H1 (cell line): ENCODE data around the gene TMA7. TPM values are rescaled to one million over a fixed set of nuclear protein-coding genes. Genes with fewer than 3 reads are reported as not detected.

Source experiments
- CTCF ChIA-PET: fragments of 300-600 bp; sonication (Branson Sonifier 250); formaldehyde crosslinking; loops from one replicate; lab custom pipeline; 2021; ENCODE audit not compliant: partially characterized antibody; lab: Charles Lee
- POLR2A ChIA-PET: fragments of 300-600 bp; sonication (Branson Sonifier 250); formaldehyde crosslinking; loops from one replicate; lab custom pipeline; 2021; ENCODE audit warnings: inconsistent platforms; ENCODE audit not compliant: partially characterized antibody; lab: Charles Lee
- DNase-seq, 2 experiments: peaks; one replicate each; pipeline versions ENCODE4 v3.0.0 to v3.0.0-alpha.2; 2010 to 2022; ENCODE audit warnings: low spot score in 2 of 2, low read depth in 1 of 2, mixed read lengths in 1 of 2
- FAIRE-seq: peaks from 2 replicates; lab custom pipeline; 2011; peaks lifted over from hg19 to GRCh38; lab: Jason Lieb, UNC
- H2AFZ ChIP-seq: 2 replicates; pipeline ENCODE4 v1.8.1; 2012; ENCODE audit warnings: low read length, inconsistent platforms
- H2AK5ac ChIP-seq: 2 replicates; pipeline ENCODE4 v1.6.1; 2013; ENCODE audit warnings: low read depth, low read length
- H2BK120ac ChIP-seq: replicated peaks from 2 replicates; pipeline ENCODE3; 2013; ENCODE audit warnings: low read depth, low read length, inconsistent platforms
- H2BK12ac ChIP-seq: 2 replicates; pipeline ENCODE4 v1.6.1; 2013; ENCODE audit warnings: low read depth, low read length
- H2BK15ac ChIP-seq: 2 replicates; pipeline ENCODE4 v1.6.1; 2013; ENCODE audit warnings: low read length
- H2BK20ac ChIP-seq: 2 replicates; pipeline ENCODE4 v1.6.1; 2013; ENCODE audit warnings: low read length
- H2BK5ac ChIP-seq: 2 replicates; pipeline ENCODE4 v1.6.1; 2013; ENCODE audit warnings: low read depth, low read length
- H3K14ac ChIP-seq: 2 replicates; pipeline ENCODE4 v1.6.1; 2013; ENCODE audit warnings: inconsistent platforms; ENCODE audit not compliant: insufficient read length
- H3K18ac ChIP-seq: 2 replicates; pipeline ENCODE4 v1.6.1; 2013; ENCODE audit warnings: low read length; ENCODE audit errors: extremely low read depth
- H3K23ac ChIP-seq: 2 replicates; pipeline ENCODE4 v1.6.1; 2013; ENCODE audit warnings: inconsistent platforms; ENCODE audit not compliant: insufficient read length
- H3K23me2 ChIP-seq: 2 replicates; pipeline ENCODE4 v1.6.1; 2013; ENCODE audit warnings: low read depth, low read length
- H3K27ac ChIP-seq: 2 replicates; pipeline ENCODE4 v1.6.1; 2011; ENCODE audit warnings: low read depth, low read length, inconsistent platforms
- H3K27me3 ChIP-seq, 4 experiments: replicated peaks in 1 of 4; 1 replicate in 1 of 4; 2 replicates in 3 of 4; pipeline versions ENCODE4 v1.6.1 to v1.8.1; 2011 to 2013; ENCODE audit warnings: low read length in 3 of 4, mild to moderate bottlenecking in 3 of 4, inconsistent platforms in 2 of 4, mixed read lengths in 2 of 4, moderate library complexity in 1 of 4; ENCODE audit not compliant: control insufficient read depth in 3 of 4, insufficient read depth in 3 of 4; ENCODE audit errors: extremely low read depth in 1 of 4
- H3K36me3 ChIP-seq, 4 experiments: 2 replicates each; pipeline versions ENCODE4 v1.6.1 to v1.8.1; 2011 to 2013; ENCODE audit warnings: mild to moderate bottlenecking in 4 of 4, low read length in 3 of 4, moderate library complexity in 2 of 4, control low read depth in 1 of 4, inconsistent platforms in 1 of 4; ENCODE audit not compliant: insufficient read depth in 4 of 4, control insufficient read depth in 2 of 4
- H3K4ac ChIP-seq: replicated peaks from 2 replicates; pipeline ENCODE3; 2013; ENCODE audit warnings: low read length, low read depth, mixed read lengths, inconsistent platforms; ENCODE audit not compliant: insufficient read length
- H3K4me1 ChIP-seq, 4 experiments: replicated peaks in 1 of 4; 1 replicate in 1 of 4; 2 replicates in 3 of 4; pipeline versions ENCODE4 v1.6.1 to v1.8.1; 2011 to 2013; ENCODE audit warnings: low read length in 3 of 4, inconsistent platforms in 2 of 4, mixed read lengths in 1 of 4; ENCODE audit not compliant: insufficient read depth in 4 of 4, control insufficient read depth in 3 of 4
- H3K4me2 ChIP-seq, 2 experiments: 2 replicates each; pipeline versions ENCODE4 v1.6.1 to v1.8.1; 2011 to 2013; ENCODE audit warnings: low read depth in 2 of 2, low read length in 2 of 2, control low read depth in 1 of 2, inconsistent platforms in 1 of 2, mild to moderate bottlenecking in 1 of 2; ENCODE audit not compliant: insufficient read depth in 1 of 2
- H3K4me3 ChIP-seq, 4 experiments: fragments of 200-600, 300-600 bp in 1 of 4; sonication (generic), shearing (Covaris generic), sonication (Bioruptor Twin) in 1 of 4; 2 replicates each; pipeline versions ENCODE4 v1.5.1 to v1.8.1; 2011 to 2016; ENCODE audit warnings: low read length in 4 of 4, low read depth in 3 of 4, control low read depth in 2 of 4, inconsistent platforms in 2 of 4, mild to moderate bottlenecking in 2 of 4, mixed read lengths in 1 of 4, moderate library complexity in 1 of 4; ENCODE audit not compliant: insufficient read depth in 2 of 4; ENCODE audit errors: extremely low read depth in 1 of 4
- H3K56ac ChIP-seq: replicated peaks from 2 replicates; pipeline ENCODE3; 2013; ENCODE audit warnings: low read depth, mild to moderate bottlenecking, mixed read lengths, low read length, inconsistent platforms; ENCODE audit not compliant: insufficient read length
- H3K79me1 ChIP-seq: 2 replicates; pipeline ENCODE4 v1.6.1; 2013; ENCODE audit warnings: low read depth, low read length, control low read depth
- H3K79me2 ChIP-seq, 2 experiments: 2 replicates each; pipeline versions ENCODE4 v1.6.1 to v1.8.1; 2012 to 2013; ENCODE audit warnings: low read length in 2 of 2, mild to moderate bottlenecking in 2 of 2, inconsistent platforms in 1 of 2; ENCODE audit not compliant: insufficient read depth in 2 of 2, control insufficient read depth in 1 of 2
- H3K9ac ChIP-seq, 4 experiments: replicated peaks in 1 of 4; 1 replicate in 1 of 4; 2 replicates in 3 of 4; pipeline versions ENCODE4 v1.6.1 to v1.8.1; 2011 to 2013; ENCODE audit warnings: low read depth in 3 of 4, low read length in 3 of 4, control low read depth in 2 of 4, mild to moderate bottlenecking in 2 of 4, moderate library complexity in 2 of 4, inconsistent platforms in 1 of 4; ENCODE audit errors: extremely low read depth in 1 of 4
- H3K9me3 ChIP-seq, 2 experiments: 2 replicates each; pipeline versions ENCODE4 v1.6.1 to v1.8.1; 2012 to 2013; ENCODE audit warnings: mild to moderate bottlenecking in 2 of 2, moderate library complexity in 2 of 2, control low read depth in 1 of 2, inconsistent platforms in 1 of 2, low read depth in 1 of 2, low read length in 1 of 2, mixed read lengths in 1 of 2; ENCODE audit not compliant: insufficient read depth in 2 of 2
- H4K20me1 ChIP-seq, 2 experiments: replicated peaks in 1 of 2; 2 replicates each; pipeline versions ENCODE3 to v1.8.1; 2011 to 2013; ENCODE audit warnings: inconsistent platforms in 2 of 2, low read length in 2 of 2, mild to moderate bottlenecking in 1 of 2; ENCODE audit not compliant: insufficient read depth in 2 of 2, control insufficient read depth in 1 of 2
- H4K5ac ChIP-seq: 2 replicates; pipeline ENCODE4 v1.6.1; 2013; ENCODE audit warnings: low read length, low read depth, mixed read lengths, inconsistent platforms; ENCODE audit not compliant: insufficient read length
- H4K8ac ChIP-seq: 2 replicates; pipeline ENCODE4 v1.8.0; 2013; ENCODE audit warnings: mild to moderate bottlenecking, moderate library complexity, low read length, inconsistent platforms; ENCODE audit not compliant: insufficient read depth; ENCODE audit errors: extremely low read depth
- H4K91ac ChIP-seq: replicated peaks from 2 replicates; pipeline ENCODE3; 2013; ENCODE audit warnings: low read length, mixed read lengths, inconsistent platforms; ENCODE audit not compliant: insufficient read length
- JUN ChIP-seq: IDR thresholded peaks from 2 replicates; pipeline ENCODE4 v1.6.1; 2011; ENCODE audit warnings: low read depth, mild to moderate bottlenecking, improper control_type of control experiment, low read length
- MAX ChIP-seq: IDR thresholded peaks from 2 replicates; pipeline ENCODE4 v1.6.1; 2012; ENCODE audit warnings: inconsistent platforms
- WGBS, 2 experiments: shearing (Covaris generic) in 1 of 2; methylation state at CpG; one replicate each; pipeline versions ENCODE4 v1.1.6 to v1.1.7; 2013 to 2015; ENCODE audit warnings: low lambda C conversion rate in 2 of 2, mixed read lengths in 2 of 2, inconsistent platforms in 1 of 2, low coverage in 1 of 2, missing lambda C conversion rate in 1 of 2; ENCODE audit not compliant: insufficient replicate concordance in 2 of 2, insufficient coverage in 1 of 2, insufficient read length in 1 of 2; ENCODE audit errors: extremely low coverage in 1 of 2, missing lambda C conversion rate in 1 of 2; 5-methylcytosine and 5-hydroxymethylcytosine counted together
- polyA plus RNA-seq, 7 experiments: library from polyadenylated mRNA; depleted of rRNA in 3 of 7; stranded (reverse) in 5 of 7; unstranded in 2 of 7; fragments of >200 nt in 5 of 7; fragments of 200-250 nt in 2 of 7; gene quantifications; 1 replicate in 5 of 7; 2 replicates in 1 of 7; 4 replicates in 1 of 7; pipeline versions ENCODE4 v1.2.1 to v1.2.3, GENCODE V29; 2011 to 2013; ENCODE audit warnings: missing spikeins in 2 of 7, mixed read lengths in 2 of 7
- total RNA-seq: library from RNA; stranded (reverse); fragmentation: NEBNext Ultra II Directional; extraction: Animal tissue kit (Norgen Biotek cat#: 25700); gene quantifications from 2 replicates; pipeline ENCODE4 v1.2.1, GENCODE V29; 2021

The TMA7 gene
- total and polyA plus RNA-seq, 2 of the 8 experiments (the other 6 are each of a cell fraction or from before 2014, with no cell fraction given) = 138 to 305 TPM

GRCh38 chr3:48435223-48435595 lies 4.8 kb upstream of the TMA7 start:
- Histone ChIP-seq H3K23me2 (peaks cover 9% of the 10 kb centered on the region; the same call in 1 of the 2 replicates), H3K4me1 (peaks cover 4 to 15% (median 11%) of the 10 kb centered on the region in 4 experiments; a peak in 6 of 7 replicates), H3K4ac (no peak overlapping the region), H2BK5ac (peak overlapping the region; percentile 35; the same call in 1 of the 2 replicates), H2BK15ac (no peak overlapping the region), H3K23ac (no peak overlapping the region), H2BK120ac (no peak overlapping the region), H3K79me2 (peaks cover 0 to 32% of the 10 kb centered on the region in 2 experiments; a peak in 1 of 4 replicates), H3K27ac (no peak overlapping the region), H2AK5ac (no peak overlapping the region), H3K14ac (no peak overlapping the region), H4K5ac (no peak overlapping the region), H3K9me3 (no peaks in the 10 kb centered on the region), H3K36me3 (peaks cover 4 to 26% (median 12%) of the 10 kb centered on the region in 4 experiments; a peak in 6 of 8 replicates), H3K4me2 (no peak overlapping the region), H3K4me3 (no peak overlapping the region), H3K79me1 (peaks cover 3% of the 10 kb centered on the region; the same call in 1 of the 2 replicates), H4K20me1 (peaks cover 0 to 4% of the 10 kb centered on the region in 2 experiments), H4K8ac (no peak overlapping the region), H4K91ac (no peak overlapping the region), H2BK20ac (no peak overlapping the region), H2BK12ac (no peak overlapping the region), H3K9ac (no peak overlapping the region; a peak in 1 of 7 replicates), H3K56ac (no peak overlapping the region), H3K18ac (no peak overlapping the region), H3K27me3 (no peaks in the 10 kb centered on the region), H2AFZ (no peak overlapping the region)
- ChIA-PET POLR2A (interaction anchor here (1.1 to 31.5 kb wide), 12 partner anchors 8 to 241 kb away, joined by 3 to 650 read pairs (median 7); partner anchors contain the start of genes ATRIP, CCDC51 and TMA7), CTCF (interaction anchor here (0.6 to 7.7 kb wide), 50 partner anchors 10 to 957 kb away, joined by 3 to 220 read pairs (median 6); partner anchors contain the start of gene ATRIP)
- no peak for DNase-seq
- FAIRE-seq = no peak
- WGBS, 2 experiments = 95% methylated on average over 4 of the region's 4 CpGs; no CpG with 5 or more reads in 1 of the 2 experiments
- TF ChIP-seq MAX = no peak
- no peak for TF ChIP-seq JUN
